ENCODE data around the gene TMEM35A.

DNA sequence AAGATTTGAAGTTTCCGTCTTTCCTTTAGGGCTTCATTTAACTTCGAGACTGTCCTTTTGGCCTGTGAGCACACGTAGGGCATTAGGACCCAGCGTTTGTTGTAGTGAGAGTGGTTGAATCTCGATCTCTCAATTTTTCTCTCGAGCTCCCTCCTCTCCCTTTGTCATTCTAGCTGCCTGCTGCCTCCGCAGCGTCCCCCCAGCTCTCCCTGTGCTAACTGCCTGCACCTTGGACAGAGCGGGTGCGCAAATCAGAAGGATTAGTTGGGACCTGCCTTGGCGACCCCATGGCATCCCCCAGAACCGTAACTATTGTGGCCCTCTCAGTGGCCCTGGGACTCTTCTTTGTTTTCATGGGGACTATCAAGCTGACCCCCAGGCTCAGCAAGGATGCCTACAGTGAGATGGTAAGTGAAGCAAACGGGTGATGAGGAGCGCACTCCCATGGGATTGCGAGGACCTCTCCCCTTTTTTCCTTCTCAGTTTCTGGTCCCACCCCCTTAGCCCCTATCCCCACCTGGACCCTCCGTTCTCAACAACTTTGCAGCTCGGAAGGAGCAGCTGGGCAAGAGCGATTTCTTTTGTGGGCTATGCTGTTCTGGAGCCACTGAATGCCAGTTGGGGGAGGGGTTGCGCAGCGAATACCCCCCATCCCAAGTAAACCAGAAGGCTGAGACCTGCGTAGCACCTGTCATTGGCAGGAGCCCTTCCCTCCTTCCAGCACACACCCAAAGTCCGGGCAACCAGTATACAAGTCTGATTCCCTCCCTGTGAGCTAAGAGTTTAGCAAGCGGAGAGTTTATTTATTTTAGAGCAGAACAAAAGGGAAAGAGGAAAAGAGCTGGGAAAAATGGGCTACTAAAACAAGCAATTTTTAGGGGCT, at the start of gene TMEM35A:
- TF ChIP-seq, protein P1, sequence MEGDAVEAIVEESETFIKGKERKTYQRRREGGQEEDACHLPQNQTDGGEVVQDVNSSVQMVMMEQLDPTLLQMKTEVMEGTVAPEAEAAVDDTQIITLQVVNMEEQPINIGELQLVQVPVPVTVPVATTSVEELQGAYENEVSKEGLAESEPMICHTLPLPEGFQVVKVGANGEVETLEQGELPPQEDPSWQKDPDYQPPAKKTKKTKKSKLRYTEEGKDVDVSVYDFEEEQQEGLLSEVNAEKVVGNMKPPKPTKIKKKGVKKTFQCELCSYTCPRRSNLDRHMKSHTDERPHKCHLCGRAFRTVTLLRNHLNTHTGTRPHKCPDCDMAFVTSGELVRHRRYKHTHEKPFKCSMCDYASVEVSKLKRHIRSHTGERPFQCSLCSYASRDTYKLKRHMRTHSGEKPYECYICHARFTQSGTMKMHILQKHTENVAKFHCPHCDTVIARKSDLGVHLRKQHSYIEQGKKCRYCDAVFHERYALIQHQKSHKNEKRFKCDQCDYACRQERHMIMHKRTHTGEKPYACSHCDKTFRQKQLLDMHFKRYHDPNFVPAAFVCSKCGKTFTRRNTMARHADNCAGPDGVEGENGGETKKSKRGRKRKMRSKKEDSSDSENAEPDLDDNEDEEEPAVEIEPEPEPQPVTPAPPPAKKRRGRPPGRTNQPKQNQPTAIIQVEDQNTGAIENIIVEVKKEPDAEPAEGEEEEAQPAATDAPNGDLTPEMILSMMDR (IDR thresholded peaks at IDR 0.05; ENCODE audit: insufficient read depth, low read length, poor library complexity, severe bottlenecking), result no peak
- TF ChIP-seq EZH2phosphoT487 (conservative IDR thresholded peaks at IDR 0.05; ENCODE audit: low read length), result no peak
